ENCODE data around the gene IFNL3. TPM values are rescaled to one million over a fixed set of nuclear protein-coding genes. Genes with fewer than 3 reads are reported as not detected.

Gene IFNL3
- total and polyA plus RNA-seq, 9 of the 15 experiments (the other 6 are each of a cell fraction or from before 2014, with no cell fraction given): not detected

DNA sequence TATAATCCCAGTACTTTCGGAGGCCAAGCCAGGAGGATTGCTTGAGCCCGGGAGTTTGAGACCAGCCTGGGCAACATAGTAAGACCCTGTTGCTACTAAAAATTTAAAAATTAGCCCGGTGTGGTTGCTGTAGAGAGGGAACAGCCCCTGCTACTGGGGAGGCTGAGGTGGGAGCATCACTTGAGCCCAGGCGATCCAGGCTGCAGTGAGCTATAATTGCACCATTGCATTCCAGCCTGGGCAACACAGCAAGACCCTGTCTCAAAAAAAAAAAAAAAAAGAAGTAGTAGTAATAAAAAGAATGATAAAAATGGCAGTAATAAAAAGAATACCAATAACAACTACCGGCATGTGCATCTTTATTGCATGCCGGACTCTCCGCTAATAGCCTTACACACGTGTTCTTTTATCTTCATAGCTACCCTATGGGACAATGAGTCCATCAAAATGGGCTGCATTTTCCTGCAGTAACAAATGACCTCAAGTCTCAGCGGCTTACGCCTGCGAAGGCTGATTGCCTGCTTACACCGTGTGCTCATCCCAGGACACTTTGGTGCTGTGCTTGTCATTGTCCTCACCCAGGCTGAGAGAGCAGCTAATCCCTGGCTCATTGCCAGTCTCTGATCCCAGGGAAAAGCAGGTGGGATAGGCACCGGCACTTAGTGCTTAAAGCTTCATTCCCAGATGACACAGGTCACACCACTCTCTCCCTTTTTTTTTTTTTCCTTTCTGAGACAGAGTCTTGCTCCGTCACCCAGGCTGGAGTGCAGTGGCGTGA, 26.4 kb downstream of the IFNL3 start:
- in situ Hi-C loops (cut with MboI): no loop called here
- 38% methylated on average over 14 of the region's 15 CpGs for WGBS (ENCODE audit: insufficient coverage, low coverage, missing lambda C conversion rate)
- no peak overlapping the region for H2AFZ ChIP-seq (ENCODE audit: low read depth, low read length)
- CTCF ChIA-PET (ENCODE audit: low intra/inter-chr PET ratio): no interaction called here
- POLR2A ChIA-PET: interaction anchor here (0.6 kb wide), 1 partner anchor 49 kb away, joined by 4 read pairs; no protein-coding TSS in a partner anchor
- H3K9me1 ChIP-seq (ENCODE audit: control insufficient read depth, insufficient read depth, low read length): no peaks in the 10 kb centered on the region
- ATAC-seq (no peak), DNase-seq (ENCODE audit: extremely low read depth in 1 of 4, low spot score in 3 of 4) (no peak), FAIRE-seq (no peak)
- H3K4me1 ChIP-seq (replicated peaks in 1 of 2; ENCODE audit: control insufficient read depth in 2 of 2, insufficient read depth in 2 of 2, low read length in 2 of 2): no peaks in the 10 kb centered on the region; a peak in 1 of 5 replicates
- H4K20me1 ChIP-seq (replicated peaks; ENCODE audit: control insufficient read depth, insufficient read depth, low read length): no peaks in the 10 kb centered on the region
- H3K36me3 ChIP-seq (ENCODE audit: control insufficient read depth, insufficient read depth, low read length): no peaks in the 10 kb centered on the region
- intact Hi-C loops (cut with micrococcal nuclease): no loop called here
- H3K27me3 ChIP-seq (ENCODE audit: control insufficient read depth in 2 of 2, insufficient read depth in 2 of 2, low read length in 2 of 2): peaks cover 0 to 18% of the 10 kb centered on the region in 2 experiments; a peak in 3 of 5 replicates
- no TSS peak for BruUV-seq (replicated peaks)
- H3K4me3 ChIP-seq: no peak overlapping the region
- H3K27ac ChIP-seq (ENCODE audit: extremely low read depth, low read depth, low read length): no peak overlapping the region
- peak; percentile 54 for TF ChIP-seq NFIC (IDR thresholded peaks at IDR 0.05)
- no peak for TF ChIP-seq ETV6 (IDR thresholded peaks at IDR 0.05; ENCODE audit: borderline replicate concordance in 1 of 2, low read depth in 2 of 2, low read length in 1 of 2)
- TF ChIP-seq ETV6 (CRISPR knock-in tag; IDR thresholded peaks at IDR 0.05; ENCODE audit: borderline replicate concordance): no peak
- TF ChIP-seq, protein P1, sequence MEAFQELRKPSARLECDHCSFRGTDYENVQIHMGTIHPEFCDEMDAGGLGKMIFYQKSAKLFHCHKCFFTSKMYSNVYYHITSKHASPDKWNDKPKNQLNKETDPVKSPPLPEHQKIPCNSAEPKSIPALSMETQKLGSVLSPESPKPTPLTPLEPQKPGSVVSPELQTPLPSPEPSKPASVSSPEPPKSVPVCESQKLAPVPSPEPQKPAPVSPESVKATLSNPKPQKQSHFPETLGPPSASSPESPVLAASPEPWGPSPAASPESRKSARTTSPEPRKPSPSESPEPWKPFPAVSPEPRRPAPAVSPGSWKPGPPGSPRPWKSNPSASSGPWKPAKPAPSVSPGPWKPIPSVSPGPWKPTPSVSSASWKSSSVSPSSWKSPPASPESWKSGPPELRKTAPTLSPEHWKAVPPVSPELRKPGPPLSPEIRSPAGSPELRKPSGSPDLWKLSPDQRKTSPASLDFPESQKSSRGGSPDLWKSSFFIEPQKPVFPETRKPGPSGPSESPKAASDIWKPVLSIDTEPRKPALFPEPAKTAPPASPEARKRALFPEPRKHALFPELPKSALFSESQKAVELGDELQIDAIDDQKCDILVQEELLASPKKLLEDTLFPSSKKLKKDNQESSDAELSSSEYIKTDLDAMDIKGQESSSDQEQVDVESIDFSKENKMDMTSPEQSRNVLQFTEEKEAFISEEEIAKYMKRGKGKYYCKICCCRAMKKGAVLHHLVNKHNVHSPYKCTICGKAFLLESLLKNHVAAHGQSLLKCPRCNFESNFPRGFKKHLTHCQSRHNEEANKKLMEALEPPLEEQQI (IDR thresholded peaks at IDR 0.05): no peak
- no peak for TF ChIP-seq SUPT5H (IDR thresholded peaks at IDR 0.05)
- TF ChIP-seq ZNF121 (CRISPR knock-in tag; conservative IDR thresholded peaks at IDR 0.05): peak; percentile 69
- TF ChIP-seq ZNF384 (IDR thresholded peaks at IDR 0.05; ENCODE audit: low read depth, low read length): no peak
- peaks cover 3% of the 10 kb centered on the region for H3K9me3 ChIP-seq (replicated peaks; ENCODE audit: control insufficient read depth, insufficient read depth, low read depth, low read length)
- peak overlapping the region in 1 of 2 experiments; percentile 35; a peak in 1 of 4 replicates for H3K9ac ChIP-seq (ENCODE audit: insufficient read depth in 1 of 2, low read depth in 2 of 2, low read length in 2 of 2)
- no peak overlapping the region for H3K4me2 ChIP-seq (ENCODE audit: insufficient read depth, low read length)
- no peaks in the 10 kb centered on the region for H3K79me2 ChIP-seq (ENCODE audit: control insufficient read depth, insufficient read depth, low read length)
